ENCODE measurements around the gene RRP12. TPM values are rescaled to one million over a fixed set of nuclear protein-coding genes. Genes with fewer than 3 reads are reported as not detected.

RRP12 gene
- polyA plus RNA-seq, 12 donors = 11.5 to 28.0 (median 18.4) TPM; not detected in 1

- no peak for DNase-seq
Observed at GRCh38 chr10:97319671-97320479, 81.3 kb downstream of the RRP12 start.

GRCh38 chr10:97318772-97319651 lies 82.1 kb downstream of the RRP12 start, which contains the start of gene FRAT1:
TSS of gene FRAT1 (plus strand) at chr10:97319271. CDS start at chr10:97319454, 183 bp downstream.
- peak; percentile 92 for DNase-seq

- DNase-seq = no peak
Observed at GRCh38 chr10:97314671-97315070, 86.5 kb downstream of the RRP12 start.

GRCh38 chr10:97312897-97313296 lies 88.2 kb downstream of the RRP12 start:
- no peak for DNase-seq

- no peak for DNase-seq
Observed at GRCh38 chr10:97311111-97311626, 90.0 kb downstream of the RRP12 start.

- DNase-seq = no peak
Observed at GRCh38 chr10:97307866-97308780, 93.0 kb downstream of the RRP12 start.

- no peak for DNase-seq
Observed at GRCh38 chr10:97307441-97307840, 93.7 kb downstream of the RRP12 start.

Other genes with a start within 250 kb of the RRP12 start
- gene SLIT1, start 215.4 kb downstream of the RRP12 start, polyA plus RNA-seq (ENCODE audit: insufficient read length in 12 of 12) = 1 to 10 TPM in 5 of 12 donors, under 1 TPM in 5, not detected in 2; 0.54 to 1.6 (median 1.0) TPM
- gene ARHGAP19, start 108.7 kb downstream of the RRP12 start, polyA plus RNA-seq (ENCODE audit: insufficient read length in 12 of 12) = 10 to 100 TPM in 10 of 12 donors, 1 to 10 TPM in 1, not detected in 1; 8.3 to 29.0 (median 14.2) TPM
- 1 to 10 TPM in 9 of 12 donors, under 1 TPM in 1, not detected in 2; 0.81 to 2.6 (median 1.6) TPM for gene FRAT1, start 82.1 kb downstream of the RRP12 start, polyA plus RNA-seq (ENCODE audit: insufficient read length in 12 of 12)
- 1 to 10 TPM in 10 of 12 donors, not detected in 2; 3.4 to 7.2 (median 4.2) TPM for gene FRAT2, start 66.6 kb downstream of the RRP12 start, polyA plus RNA-seq (ENCODE audit: insufficient read length in 12 of 12)
- 100 to 1,000 TPM in 5 of 12 donors, 10 to 100 TPM in 6, not detected in 1; 81.0 to 148 (median 93.8) TPM for gene PGAM1, start 24.9 kb upstream of the RRP12 start, polyA plus RNA-seq (ENCODE audit: insufficient read length in 12 of 12)
- 10 to 100 TPM in 11 of 12 donors, not detected in 1; 24.0 to 31.5 (median 27.5) TPM for gene EXOSC1, start 44.7 kb upstream of the RRP12 start, polyA plus RNA-seq (ENCODE audit: insufficient read length in 12 of 12)
- 10 to 100 TPM in 11 of 12 donors, not detected in 1; 23.8 to 39.9 (median 30.6) TPM for gene ZDHHC16, start 44.8 kb upstream of the RRP12 start, polyA plus RNA-seq (ENCODE audit: insufficient read length in 12 of 12)
- 10 to 100 TPM in 11 of 12 donors, not detected in 1; 41.0 to 81.2 (median 62.2) TPM for gene MMS19, start 97.1 kb upstream of the RRP12 start, polyA plus RNA-seq (ENCODE audit: insufficient read length in 12 of 12)
- 10 to 100 TPM in 8 of 12 donors, 1 to 10 TPM in 3, not detected in 1; 9.5 to 21.4 (median 12.1) TPM for gene UBTD1, start 97.6 kb upstream of the RRP12 start, polyA plus RNA-seq (ENCODE audit: insufficient read length in 12 of 12)
- 10 to 100 TPM in 7 of 12 donors, 1 to 10 TPM in 4, not detected in 1; 3.8 to 43.4 (median 19.2) TPM for gene ANKRD2, start 171.4 kb upstream of the RRP12 start, polyA plus RNA-seq (ENCODE audit: insufficient read length in 12 of 12)
- gene HOGA1, start 183.0 kb upstream of the RRP12 start, polyA plus RNA-seq (ENCODE audit: insufficient read length in 12 of 12) = 1 to 10 TPM in 5 of 12 donors, under 1 TPM in 5, not detected in 2; 0.45 to 1.7 (median 0.96) TPM
- gene C10orf62, start 188.4 kb upstream of the RRP12 start, polyA plus RNA-seq (ENCODE audit: insufficient read length in 12 of 12) = under 1 TPM in 3 of 12 donors, not detected in 9; 0.18 to 0.20 (median 0.18) TPM
- gene MORN4, start 232.2 kb upstream of the RRP12 start, polyA plus RNA-seq (ENCODE audit: insufficient read length in 12 of 12) = 1 to 10 TPM in 11 of 12 donors, not detected in 1; 3.8 to 7.6 (median 5.6) TPM
- 10 to 100 TPM in 4 of 12 donors, 1 to 10 TPM in 7, not detected in 1; 7.8 to 11.6 (median 9.7) TPM for gene PI4K2A, start 239.3 kb upstream of the RRP12 start, polyA plus RNA-seq (ENCODE audit: insufficient read length in 12 of 12)